HG03354 (cell line): ENCODE measurements around the gene ARPP19.
"Not testable (repeated sequence)": the region's sequence is repeated elsewhere in the genome, so short reads cannot be mapped to it uniquely, and the experiment has no call there.

Experiments
- ATAC-seq: cut with Tn5 transposase; IDR thresholded peaks from one replicate; pipeline ENCODE4 v1.9.1; 2021; ENCODE audit warnings: mild to moderate bottlenecking; ENCODE audit not compliant: unreplicated experiment, poor library complexity, severe bottlenecking

ARPP19 gene

GRCh38 chr15:52552303-52552702, 16.5 kb downstream of the ARPP19 start:
- ATAC-seq = no peak

- ATAC-seq = no peak
These were observed 17.1 kb downstream of the ARPP19 start for GRCh38 chr15:52551762-52552161.

DNA sequence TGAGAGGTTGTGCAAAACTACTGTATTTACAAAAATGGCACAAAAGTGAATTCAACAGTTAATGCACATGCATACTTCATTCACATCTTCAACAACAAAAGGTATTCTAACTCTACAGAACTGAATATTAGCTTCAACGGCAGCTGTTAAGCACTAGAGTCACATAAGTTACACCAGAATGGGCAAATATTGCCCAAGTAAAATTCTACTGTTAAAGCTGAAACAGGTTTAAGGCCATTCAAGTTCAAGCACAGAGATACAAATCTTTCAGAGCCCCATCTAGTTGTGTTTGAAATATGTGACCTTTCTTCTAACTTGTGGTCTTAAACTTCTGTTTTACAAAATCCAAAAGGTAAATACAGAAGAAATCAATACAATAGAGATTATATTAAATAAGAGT, 17.6 kb downstream of the ARPP19 start:
- not testable (repeated sequence) for ATAC-seq

- no peak for ATAC-seq
These were observed 22.6 kb downstream of the ARPP19 start for GRCh38 chr15:52546031-52546751.

- ATAC-seq = no peak
These were observed 28.3 kb downstream of the ARPP19 start for GRCh38 chr15:52540374-52541012.

DNA sequence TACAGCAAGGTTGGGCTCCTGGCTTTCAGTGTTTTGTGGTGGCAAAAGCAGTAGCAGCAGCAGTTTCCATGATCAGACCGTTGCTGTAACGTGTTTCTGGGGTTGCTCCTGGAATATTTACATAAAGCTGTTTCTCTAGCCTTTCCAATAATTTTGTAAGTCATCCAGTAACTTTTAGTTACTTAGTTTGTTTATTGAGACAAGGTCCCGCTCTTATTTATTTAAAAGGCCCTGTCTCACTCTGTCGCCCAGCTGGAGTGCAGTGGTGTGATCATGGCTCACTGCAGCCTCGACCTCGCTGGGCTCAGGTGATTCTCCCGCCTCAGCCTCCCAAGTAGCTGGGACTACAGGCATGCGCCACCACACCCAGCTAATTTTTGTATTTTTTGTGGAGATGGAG, 31.4 kb downstream of the ARPP19 start:
- no peak for ATAC-seq

DNA sequence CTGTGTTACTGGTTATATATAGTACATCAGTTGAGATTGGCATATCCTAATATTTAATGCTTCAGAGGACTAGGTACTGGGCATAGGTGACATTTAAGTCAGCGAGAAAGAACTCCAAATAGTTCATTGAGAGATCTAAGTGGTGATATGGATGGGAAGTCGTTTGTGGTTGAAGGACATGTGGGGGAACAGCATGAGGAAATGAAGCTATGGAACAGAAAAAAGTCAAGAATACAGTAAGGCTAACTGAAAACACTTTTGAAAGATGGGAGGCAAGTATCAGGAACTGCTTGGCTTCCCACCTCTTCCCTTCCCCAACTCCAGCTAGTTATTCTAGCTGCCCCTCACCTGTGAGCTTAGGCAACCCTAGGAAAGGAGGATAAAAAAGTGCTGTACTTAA, 36.4 kb downstream of the ARPP19 start:
- no peak for ATAC-seq

- ATAC-seq = no peak
These were observed 38.9 kb downstream of the ARPP19 start for GRCh38 chr15:52529940-52530339.

DNA sequence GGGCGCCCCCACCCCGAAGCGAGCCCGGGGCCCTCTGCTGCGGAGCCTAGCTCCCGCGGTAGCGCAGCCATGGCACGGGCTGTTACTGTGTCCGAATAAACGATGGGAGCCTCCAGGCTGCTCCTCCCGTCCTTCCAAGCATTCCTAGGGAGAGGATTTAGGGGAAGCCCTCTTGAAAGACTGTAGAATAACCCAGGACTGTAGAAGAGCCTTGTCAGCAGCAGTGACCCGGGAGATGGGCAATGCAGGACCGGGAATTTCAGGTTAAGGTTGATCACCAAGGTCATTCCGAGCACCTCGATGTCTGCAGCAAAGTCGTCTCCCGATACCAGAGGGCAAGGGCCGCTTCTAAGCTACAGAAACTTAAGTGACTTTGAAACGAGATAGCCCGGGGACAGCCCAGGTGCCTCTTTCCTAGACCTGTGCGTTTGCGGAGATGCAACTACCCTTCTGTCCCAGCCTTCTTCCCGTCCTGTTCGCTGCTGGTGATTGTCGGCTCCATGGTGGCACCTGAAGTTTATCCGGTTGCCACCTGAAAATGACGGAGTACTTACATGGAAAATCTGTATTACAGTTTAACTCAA, 39.4 kb downstream of the ARPP19 start:
- peak; percentile 3 for ATAC-seq

GRCh38 chr15:52528564-52529340, 40.1 kb downstream of the ARPP19 start, which contains the start of gene MYO5A:
Gene MYO5A (minus strand): TSS chr15:52528880. CDS start chr15:52528806, 74 bp downstream.
- ATAC-seq = peak; percentile 86

DNA sequence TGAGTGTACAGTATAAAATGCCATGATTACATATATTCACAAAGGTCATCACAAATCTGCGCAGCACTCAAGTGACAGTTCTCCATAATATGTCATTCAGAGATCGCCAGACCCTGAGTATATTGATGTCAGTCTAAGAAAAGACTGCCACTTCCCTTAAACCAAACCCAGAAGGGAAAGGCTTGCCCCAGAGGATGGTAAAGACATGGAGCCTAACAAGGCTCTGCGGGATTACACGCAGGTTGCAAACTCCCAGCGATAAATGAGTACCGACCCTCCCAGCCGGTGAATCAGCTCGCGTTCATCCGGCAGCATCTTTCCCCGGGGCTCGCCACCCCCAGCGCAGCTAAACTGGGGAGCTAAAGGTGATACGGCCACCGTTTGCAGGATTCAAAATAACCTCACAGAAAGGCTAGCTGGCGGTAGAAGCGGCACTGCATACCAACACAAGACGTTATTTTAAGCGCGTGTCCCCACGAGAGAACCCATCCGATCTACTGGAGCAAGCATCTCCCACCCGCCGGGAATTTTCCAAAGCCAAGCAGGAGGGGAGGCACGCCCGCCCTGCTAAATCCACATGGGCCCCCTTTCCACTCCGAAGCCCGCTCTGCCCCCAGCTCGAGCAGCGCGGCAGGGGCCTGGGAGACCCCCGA, 40.8 kb downstream of the ARPP19 start:
- peak; percentile 9 for ATAC-seq

GRCh38 chr15:52527196-52527910, 41.5 kb downstream of the ARPP19 start:
- ATAC-seq = no peak

- ATAC-seq = no peak
These were observed 44.4 kb downstream of the ARPP19 start for GRCh38 chr15:52524223-52525136.

DNA sequence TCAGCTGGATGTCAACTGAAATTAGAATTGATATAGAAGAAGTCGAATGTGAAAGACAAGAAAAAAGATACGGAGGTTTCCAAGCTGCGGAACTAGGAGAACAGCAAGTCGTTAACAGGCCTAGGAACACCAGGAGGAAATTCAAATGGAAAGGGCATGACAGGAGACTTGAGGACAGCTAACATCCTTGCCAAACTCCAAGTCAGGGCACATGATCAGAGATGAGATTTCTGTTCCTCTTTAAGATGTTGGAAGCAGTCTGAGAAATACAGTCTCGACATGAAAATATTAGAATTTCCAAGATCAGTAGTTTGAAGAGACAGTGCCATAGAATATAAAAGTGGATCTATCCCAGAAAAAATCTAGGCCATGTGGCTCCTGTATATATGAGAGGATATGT, 45.2 kb downstream of the ARPP19 start:
- ATAC-seq = no peak

GRCh38 chr15:52523192-52523591, 45.6 kb downstream of the ARPP19 start:
- no peak for ATAC-seq

DNA sequence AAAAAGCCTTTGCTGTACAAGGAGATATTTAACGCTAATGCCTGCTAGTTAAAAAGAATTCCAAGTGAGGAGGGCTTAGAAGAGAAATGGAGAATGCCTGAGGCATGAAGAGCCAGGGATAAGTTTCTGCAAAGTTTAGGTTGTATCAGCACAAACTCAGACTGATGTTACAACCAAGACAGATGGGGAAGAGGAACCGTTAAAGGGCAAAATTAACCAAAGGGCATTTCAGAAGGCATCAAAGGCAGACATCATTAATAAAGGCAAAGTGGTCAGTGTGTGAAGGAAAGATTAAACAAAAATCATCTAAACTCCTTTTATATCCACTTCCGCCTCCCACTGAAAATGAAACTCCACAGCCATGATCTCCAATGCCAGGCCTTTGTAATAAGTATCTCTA, 47.1 kb downstream of the ARPP19 start:
- no peak for ATAC-seq

DNA sequence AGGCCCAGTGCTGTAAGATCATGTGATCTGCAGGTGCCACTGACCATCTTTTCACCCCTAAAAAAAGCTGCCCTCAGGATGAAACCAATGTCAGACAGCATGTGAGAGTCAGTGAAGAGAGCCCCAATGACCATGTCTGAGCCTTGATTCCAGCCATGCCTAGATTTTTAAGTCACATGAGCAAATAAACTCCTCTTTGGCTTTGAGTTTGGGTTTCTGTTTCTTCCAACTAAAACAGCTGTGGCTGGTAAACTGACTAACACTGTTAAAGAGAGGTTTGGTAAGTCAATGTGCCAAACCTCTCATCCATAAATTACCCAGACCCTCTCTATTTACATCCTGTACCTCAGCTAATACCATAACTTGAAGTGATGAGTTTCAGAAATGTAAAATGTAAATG, 48.4 kb downstream of the ARPP19 start:
- no peak for ATAC-seq
